ENCODE data around the gene CCL26.

- no peak for TF ChIP-seq BCL11A (IDR thresholded peaks at IDR 0.05; ENCODE audit: low read depth, low read length)
- TF ChIP-seq YY1 (IDR thresholded peaks at IDR 0.05; ENCODE audit: low read depth, low read length), result no peak
- no peak for TF ChIP-seq SREBF2 (IDR thresholded peaks at IDR 0.05; ENCODE audit: low read length)
- no peak for TF ChIP-seq STAT3 (IDR thresholded peaks at IDR 0.05; ENCODE audit: low read depth, low read length)
- TF ChIP-seq CTCF (IDR thresholded peaks at IDR 0.05 in 2 of 3, conservative IDR thresholded peaks at IDR 0.05 in 1 of 3; ENCODE audit: control insufficient read depth in 2 of 3, extremely low read depth in 1 of 3, insufficient read depth in 1 of 3, low read depth in 3 of 3, low read length in 3 of 3), result no peak
- TF ChIP-seq CREB1 (IDR thresholded peaks at IDR 0.05; ENCODE audit: low read depth), result no peak
- no peak for TF ChIP-seq EP300 (IDR thresholded peaks at IDR 0.05; ENCODE audit: borderline replicate concordance in 1 of 2, control insufficient read depth in 1 of 2, low read depth in 2 of 2, low read length in 2 of 2)
- no peak for TF ChIP-seq SIN3A (IDR thresholded peaks at IDR 0.05; ENCODE audit: low read depth, low read length)
- no peak for TF ChIP-seq EZH2 (IDR thresholded peaks at IDR 0.05; ENCODE audit: borderline replicate concordance, control insufficient read depth, low read depth, low read length)
- TF ChIP-seq, protein P1, sequence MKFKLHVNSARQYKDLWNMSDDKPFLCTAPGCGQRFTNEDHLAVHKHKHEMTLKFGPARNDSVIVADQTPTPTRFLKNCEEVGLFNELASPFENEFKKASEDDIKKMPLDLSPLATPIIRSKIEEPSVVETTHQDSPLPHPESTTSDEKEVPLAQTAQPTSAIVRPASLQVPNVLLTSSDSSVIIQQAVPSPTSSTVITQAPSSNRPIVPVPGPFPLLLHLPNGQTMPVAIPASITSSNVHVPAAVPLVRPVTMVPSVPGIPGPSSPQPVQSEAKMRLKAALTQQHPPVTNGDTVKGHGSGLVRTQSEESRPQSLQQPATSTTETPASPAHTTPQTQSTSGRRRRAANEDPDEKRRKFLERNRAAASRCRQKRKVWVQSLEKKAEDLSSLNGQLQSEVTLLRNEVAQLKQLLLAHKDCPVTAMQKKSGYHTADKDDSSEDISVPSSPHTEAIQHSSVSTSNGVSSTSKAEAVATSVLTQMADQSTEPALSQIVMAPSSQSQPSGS (IDR thresholded peaks at IDR 0.05; ENCODE audit: low read length), result no peak
Observed at GRCh38 chr7:75817116-75817515, 45.1 kb upstream of the CCL26 start.

All from GM12878 (cell line).